Measurements from ENCODE around the gene ZNF431.

- TF ChIP-seq CTCF (IDR thresholded peaks at IDR 0.05) (no peak), POLR2A (IDR thresholded peaks at IDR 0.05) (no peak)
Measured at GRCh38 chr19:21148681-21149080, 6.8 kb downstream of the ZNF431 start.
